Stimulated activated CD8-positive, alpha-beta memory T cell treated with anti-CD3 and anti-CD28 coated beads, Interleukin-7, amount 100 ng/mL, for 1 hour (primary cell): Measurements from ENCODE around the gene GLOD4.
A peak's percentile ranks its signal among the peaks of the same experiment; 100 is the strongest.
"Not testable (repeated sequence)": the region's sequence is repeated elsewhere in the genome, so short reads cannot be mapped to it uniquely, and the experiment has no call there.

Experiments used
- DNase-seq, 2 donors: peaks; one replicate each; pipeline ENCODE4 v3.0.0-alpha.2; 2020; ENCODE audit warnings: low read depth in 2 of 2

Gene GLOD4

GRCh38 chr17:773467-774312, 8.4 kb downstream of the GLOD4 start:
- DNase-seq = no peak

GRCh38 chr17:773016-773415, 9.1 kb downstream of the GLOD4 start:
- no peak for DNase-seq

DNA sequence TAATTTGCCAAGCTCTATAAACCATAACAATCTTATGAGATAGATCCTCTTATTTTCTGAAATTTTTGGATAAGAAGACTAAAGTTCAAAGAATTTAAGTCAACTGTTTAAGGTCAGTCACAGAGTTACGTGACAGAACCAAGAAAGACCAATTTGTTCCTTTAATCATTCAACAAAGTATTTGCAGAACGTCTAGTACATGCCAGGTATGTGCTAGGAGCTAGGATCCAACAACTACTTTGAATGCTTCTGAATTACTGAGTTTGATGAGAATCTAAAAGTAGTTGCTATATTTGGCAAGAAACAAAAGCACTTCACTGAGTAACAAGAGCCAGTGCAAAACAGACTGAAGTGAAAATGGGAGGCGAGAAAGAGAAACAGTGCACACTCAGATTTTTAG, 15.0 kb downstream of the GLOD4 start:
- no peak for DNase-seq

GRCh38 chr17:760371-760770, 21.7 kb downstream of the GLOD4 start:
- no peak for DNase-seq

- no peak for DNase-seq
These were observed 22.1 kb downstream of the GLOD4 start for GRCh38 chr17:759964-760363.

GRCh38 chr17:756010-756567, 26.0 kb downstream of the GLOD4 start:
- not testable (repeated sequence) for DNase-seq

DNA sequence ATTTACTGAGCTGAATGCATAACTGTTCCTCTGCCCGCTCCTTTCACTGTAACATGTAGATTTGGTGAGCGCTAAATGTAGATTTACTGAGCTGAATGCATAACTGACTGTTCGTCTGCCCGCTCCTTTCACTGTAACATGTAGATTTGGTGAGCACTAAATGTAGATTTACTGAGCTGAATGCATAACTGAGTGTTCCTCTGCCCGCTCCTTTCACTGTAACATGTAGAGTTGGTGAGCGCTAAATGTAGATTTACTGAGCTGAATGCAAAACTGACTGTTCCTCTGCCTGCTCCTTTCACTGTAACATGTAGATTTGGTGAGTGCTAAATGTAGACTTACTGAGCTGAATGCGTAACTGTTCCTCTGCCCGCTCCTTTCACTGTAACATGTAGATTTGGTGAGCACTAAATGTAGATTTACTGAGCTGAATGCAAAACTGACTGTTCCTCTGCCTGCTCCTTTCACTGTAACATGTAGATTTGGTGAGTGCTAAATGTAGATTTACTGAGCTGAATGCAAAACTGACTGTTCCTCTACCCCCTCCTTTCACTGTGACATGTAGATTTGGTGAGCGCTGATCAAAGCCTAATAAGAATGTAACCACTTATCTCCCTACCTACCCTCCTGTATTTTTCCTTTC, 26.6 kb downstream of the GLOD4 start:
- not testable (repeated sequence) for DNase-seq

GRCh38 chr17:753418-753817, 28.7 kb downstream of the GLOD4 start:
- no peak for DNase-seq

GRCh38 chr17:752620-753219, 29.4 kb downstream of the GLOD4 start:
- DNase-seq = no peak

GRCh38 chr17:752002-752619, 30.0 kb downstream of the GLOD4 start, which contains the start of gene GEMIN4:
GEMIN4 (minus strand) TSS chr17:752264; CDS start chr17:752142, 122 bp downstream.
- peak; percentile 98 for DNase-seq

GRCh38 chr17:751269-752001, 30.6 kb downstream of the GLOD4 start:
- no peak for DNase-seq

DNA sequence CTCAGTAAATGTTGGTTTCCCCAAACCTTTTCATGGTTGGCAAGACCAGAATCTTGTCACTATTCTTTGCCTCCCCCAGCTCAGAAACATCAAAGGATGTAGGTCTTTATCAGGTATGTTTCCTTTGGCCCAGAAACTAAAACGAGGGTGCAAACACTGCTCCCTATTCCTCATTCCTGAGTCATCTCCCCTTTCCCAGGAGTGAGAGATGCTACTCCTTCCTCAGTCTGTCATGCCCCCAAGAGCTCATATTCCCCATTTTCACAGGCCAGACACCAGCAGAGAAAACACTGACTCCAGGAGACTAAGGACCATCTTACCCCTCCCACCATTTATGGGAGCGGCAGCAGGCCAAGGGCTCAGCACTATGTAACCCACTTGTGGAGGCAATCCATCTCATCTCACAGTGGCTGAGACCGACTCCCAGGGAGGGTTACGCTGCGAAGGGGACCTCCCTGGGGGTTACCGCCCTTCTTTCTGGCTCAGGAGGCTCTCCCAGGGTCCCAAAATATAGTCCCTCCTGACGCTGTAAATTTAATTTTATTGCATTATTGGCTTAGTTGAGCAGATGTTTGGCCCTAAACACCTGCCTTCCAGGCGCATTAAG, 31.5 kb downstream of the GLOD4 start:
- no peak for DNase-seq

- not testable (repeated sequence) for DNase-seq
These were observed 32.7 kb downstream of the GLOD4 start for GRCh38 chr17:749359-749758.

DNA sequence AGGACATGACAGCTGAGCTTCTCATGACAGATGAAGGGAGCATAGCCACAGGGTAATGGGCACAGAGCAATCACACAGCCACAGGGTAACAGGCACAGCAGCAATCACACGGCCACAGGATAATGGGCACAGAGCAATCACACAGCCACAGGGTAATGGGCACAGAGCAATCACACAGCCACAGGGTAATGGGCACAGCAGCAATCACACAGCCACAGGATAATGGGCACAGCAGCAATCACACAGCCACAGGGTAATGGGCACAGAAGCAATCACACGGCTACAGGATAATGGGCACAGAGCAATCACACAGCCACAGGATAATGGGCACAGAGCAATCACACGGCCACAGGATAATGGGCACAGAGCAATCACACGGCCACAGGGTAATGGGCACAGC, 33.5 kb downstream of the GLOD4 start:
- DNase-seq = not testable (repeated sequence)

GRCh38 chr17:746783-747629, 35.1 kb downstream of the GLOD4 start:
- DNase-seq = no peak

- no peak for DNase-seq
These were observed 35.9 kb downstream of the GLOD4 start for GRCh38 chr17:746181-746580.

DNA sequence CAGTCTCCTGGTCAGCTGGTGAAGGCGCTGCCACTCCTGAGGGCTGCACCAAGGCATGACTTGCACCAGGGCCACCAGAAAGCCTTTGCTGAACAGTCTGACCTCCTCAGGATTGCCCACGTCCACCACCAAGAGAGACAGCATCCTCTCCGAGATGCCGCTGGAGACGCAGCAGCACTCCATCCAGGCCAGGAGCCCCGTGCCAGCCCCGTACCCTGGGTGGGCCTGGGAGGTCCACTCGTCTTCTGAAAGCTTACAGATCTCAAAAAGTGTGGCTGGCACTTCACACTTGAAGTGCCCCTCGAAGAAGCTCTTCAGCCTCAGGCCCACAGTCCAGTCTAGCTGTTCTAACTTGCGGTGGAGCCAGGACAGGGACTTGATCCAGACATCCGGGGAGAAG, 36.7 kb downstream of the GLOD4 start:
- DNase-seq = no peak

GRCh38 chr17:744937-745336, 37.1 kb downstream of the GLOD4 start:
- DNase-seq = no peak

DNA sequence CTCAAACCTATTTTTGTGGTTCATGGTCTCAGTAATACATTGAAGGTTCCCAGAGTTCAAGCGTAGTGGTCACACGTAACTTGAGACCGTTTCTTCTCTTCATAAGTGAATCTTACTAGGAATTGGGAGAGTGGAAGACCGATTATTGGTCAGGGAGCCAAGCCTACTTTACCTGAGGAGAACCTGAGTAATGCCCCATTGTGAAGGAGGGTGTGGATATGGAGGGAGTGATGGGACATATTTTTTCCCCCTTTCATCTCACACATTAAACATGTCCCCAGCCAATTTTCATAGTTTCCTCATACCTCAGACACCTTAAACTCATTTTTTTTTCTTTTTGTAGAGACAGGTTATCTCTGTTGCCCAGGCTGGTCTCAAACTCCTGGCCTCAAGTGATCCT, 38.9 kb downstream of the GLOD4 start:
- DNase-seq = no peak
